GM23338 (cell line): ENCODE measurements around the gene DCLK1. TPM values are rescaled to one million over a fixed set of nuclear protein-coding genes. Genes with fewer than 3 reads are reported as not detected.

ENCODE experiments used
- ATAC-seq: fragments of 200-7000 bp; cut with Tn5 transposase; 3 replicates; pipeline ENCODE4 v1.9.1; 2020
- DNase-seq: peaks from one replicate; pipeline ENCODE4 v3.0.0-alpha.2; 2015; ENCODE audit warnings: low spot score
- H2AFZ ChIP-seq: fragments of 200-600 bp; sonication (generic); 2 replicates; pipeline ENCODE4 v1.8.0; 2016; ENCODE audit warnings: antibody characterized with exemption, mild to moderate bottlenecking, moderate library complexity
- H3F3A ChIP-seq: fragments of 200-600 bp; sonication (generic); replicated peaks from 2 replicates; pipeline ENCODE4 v1.8.0; 2017; ENCODE audit warnings: antibody characterized with exemption, mixed run types, low read depth
- H3K27ac ChIP-seq: fragments of 200-600 bp; sonication (generic); 2 replicates; pipeline ENCODE4 v1.6.1; 2016; ENCODE audit warnings: low read depth
- H3K27me3 ChIP-seq: fragments of 200-600 bp; sonication (generic); 2 replicates; pipeline ENCODE4 v1.8.0; 2016; ENCODE audit warnings: mild to moderate bottlenecking, mixed run types, moderate library complexity; ENCODE audit not compliant: insufficient read depth
- H3K36me3 ChIP-seq: fragments of 200-600 bp; sonication (generic); 2 replicates; pipeline ENCODE4 v1.8.0; 2016; ENCODE audit warnings: mild to moderate bottlenecking; ENCODE audit not compliant: insufficient read depth
- H3K4me1 ChIP-seq: fragments of 200-600 bp; sonication (generic); 2 replicates; pipeline ENCODE4 v1.8.0; 2016; ENCODE audit warnings: mild to moderate bottlenecking, moderate library complexity; ENCODE audit not compliant: insufficient read depth
- H3K4me2 ChIP-seq: fragments of 200-600 bp; sonication (generic); 2 replicates; pipeline ENCODE4 v1.7.1; 2017; ENCODE audit warnings: mixed run types
- H3K4me3 ChIP-seq: fragments of 200-600 bp; sonication (generic); 2 replicates; pipeline ENCODE4 v1.6.1; 2016; ENCODE audit warnings: mixed run types
- H3K79me2 ChIP-seq: fragments of 200-600 bp; sonication (generic); replicated peaks from 2 replicates; pipeline ENCODE4 v1.8.0; 2017; ENCODE audit warnings: mild to moderate bottlenecking; ENCODE audit not compliant: insufficient read depth
- H3K9me2 ChIP-seq: fragments of 200-600 bp; sonication (generic); 2 replicates; pipeline ENCODE4 v1.8.0; 2017; ENCODE audit not compliant: insufficient read depth
- H4K20me1 ChIP-seq: fragments of 200-600 bp; sonication (generic); replicated peaks from 2 replicates; pipeline ENCODE4 v1.8.0; 2017; ENCODE audit warnings: mild to moderate bottlenecking; ENCODE audit not compliant: insufficient read depth
- H3K27ac Mint-ChIP-seq: 2 replicates; pipeline ENCODE4 v1.8.0; 2020; ENCODE audit warnings: inconsistent platforms, mild to moderate bottlenecking, moderate library complexity, mixed read lengths
- H3K27me3 Mint-ChIP-seq: 3 replicates; pipeline ENCODE4 v1.8.0; 2022; ENCODE audit warnings: low read depth, mild to moderate bottlenecking, moderate library complexity, mixed read lengths, inconsistent platforms; ENCODE audit not compliant: insufficient read depth, poor library complexity
- H3K36me3 Mint-ChIP-seq: 3 replicates; pipeline ENCODE4 v1.8.0; 2021; ENCODE audit warnings: low read depth, mild to moderate bottlenecking, inconsistent platforms, moderate library complexity, mixed read lengths
- H3K4me1 Mint-ChIP-seq: 3 replicates; pipeline ENCODE4 v1.8.0; 2020; ENCODE audit warnings: mild to moderate bottlenecking, inconsistent platforms, mixed read lengths
- H3K4me3 Mint-ChIP-seq: 3 replicates; pipeline ENCODE4 v1.8.0; 2021; ENCODE audit warnings: moderate library complexity, mild to moderate bottlenecking, inconsistent platforms, mixed read lengths
- H3K9me3 Mint-ChIP-seq: 3 replicates; pipeline ENCODE4 v1.8.0; 2020; ENCODE audit warnings: moderate library complexity, mild to moderate bottlenecking, inconsistent platforms, mixed read lengths
- EZH2phosphoT487 ChIP-seq: fragments of 200-600 bp; sonication (generic); IDR thresholded peaks from one replicate; pipeline ENCODE4 v1.8.1; 2018; ENCODE audit warnings: antibody characterized with exemption; ENCODE audit not compliant: unreplicated experiment
- NANOG ChIP-seq: IDR thresholded peaks from 2 replicates; pipeline ENCODE4 v1.6.1; 2016; ENCODE audit warnings: antibody characterized with exemption, borderline replicate concordance
- POLR2AphosphoS5 ChIP-seq: IDR thresholded peaks from 2 replicates; pipeline ENCODE4 v1.6.1; 2016; ENCODE audit warnings: antibody characterized with exemption, low read depth
- STAT1 ChIP-seq: IDR thresholded peaks from one replicate; pipeline ENCODE4 v1.6.1; 2016; ENCODE audit warnings: antibody characterized with exemption; ENCODE audit not compliant: unreplicated experiment
- ZNF331 ChIP-seq: fragments of 250-450 bp; sonication (Bioruptor Pico); IDR thresholded peaks from 2 replicates; pipeline ENCODE4 v1.5.0; 2020; ENCODE audit warnings: low read depth, mild to moderate bottlenecking, moderate library complexity
- polyA plus RNA-seq: library from polyadenylated mRNA; unstranded; fragments of >200 nt; fragmentation: Nextera tagmentation; extraction: Ambion mirVana; gene quantifications from 2 replicates; pipeline ENCODE4 v1.2.1, GENCODE V29; 2016
- total RNA-seq: library from RNA; depleted of rRNA; stranded (reverse); fragments of >200 nt; shearing (Covaris generic); gene quantifications from 2 replicates; pipeline ENCODE4 v1.2.3, GENCODE V29; 2014
- TF ChIP-seq, protein P1 (sequence below): IDR thresholded peaks from one replicate; pipeline ENCODE4 v1.6.1; 2018; ENCODE audit warnings: antibody characterized with exemption; ENCODE audit not compliant: unreplicated experiment
- TF ChIP-seq, protein P2 (sequence below), 2 experiments: fragments of 200-600 bp in 1 of 2; sonication (generic) in 1 of 2; conservative IDR thresholded peaks; 2 replicates each; pipeline versions ENCODE4 v1.5.1 to v1.6.1; 2016 to 2017; ENCODE audit warnings: antibody characterized with exemption in 2 of 2, low read depth in 2 of 2, mild to moderate bottlenecking in 2 of 2, moderate library complexity in 1 of 2
- TF ChIP-seq, protein P3 (sequence below): IDR thresholded peaks from 2 replicates; pipeline ENCODE4 v1.6.1; 2016; ENCODE audit warnings: antibody characterized with exemption

The DCLK1 gene
- total and polyA plus RNA-seq, 2 experiments from 2014 or later = 13.1 to 57.7 TPM

DNA sequence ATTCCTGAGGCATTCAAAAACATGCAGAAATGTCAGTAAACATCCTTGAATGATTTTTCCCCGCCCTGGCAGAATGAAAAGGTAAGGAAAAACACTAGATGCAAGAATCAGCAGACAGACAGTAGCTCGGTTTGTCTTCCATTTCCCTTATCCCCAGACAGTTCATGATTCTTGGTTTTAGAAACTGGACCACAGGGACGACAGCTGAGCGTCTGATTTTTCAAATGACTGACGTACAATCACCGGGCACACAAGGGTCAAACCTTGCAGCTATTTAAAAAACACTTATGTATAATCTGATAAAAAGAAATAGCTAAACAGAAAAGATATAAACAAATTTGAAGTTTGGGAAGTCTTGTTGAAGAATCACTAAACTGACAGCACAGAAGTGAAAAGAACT is 47.1 kb downstream of the DCLK1 start:
- no peak overlapping the region for H3K4me2 ChIP-seq
- no peaks in the 10 kb centered on the region for H4K20me1 ChIP-seq
- H3K27me3 Mint-ChIP-seq = peaks cover 3% of the 10 kb centered on the region
- H3K36me3 ChIP-seq = no peaks in the 10 kb centered on the region
- no peak overlapping the region for H3K4me3 ChIP-seq
- no peak overlapping the region; the same call in 1 of the 2 replicates for H3K27ac Mint-ChIP-seq
- no peaks in the 10 kb centered on the region for H3K27me3 ChIP-seq
- no peak overlapping the region for H2AFZ ChIP-seq
- no peaks in the 10 kb centered on the region for H3K9me3 Mint-ChIP-seq
- no peak overlapping the region for H3K4me3 Mint-ChIP-seq
- H3K79me2 ChIP-seq = no peaks in the 10 kb centered on the region
- H3K4me1 Mint-ChIP-seq = peaks cover 17% of the 10 kb centered on the region
- H3K9me2 ChIP-seq = 0 out of 2 replicates have a peak, but pooled peaks cover 2% of the 10 kb centered on the region
- DNase-seq (no peak), ATAC-seq (no peak)
- no peaks in the 10 kb centered on the region for H3F3A ChIP-seq
- H3K36me3 Mint-ChIP-seq = no peaks in the 10 kb centered on the region
- H3K4me1 ChIP-seq = peaks cover 36% of the 10 kb centered on the region
- TF ChIP-seq ZNF331 (CRISPR knock-in tag) = no peak
- TF ChIP-seq, protein P1, sequence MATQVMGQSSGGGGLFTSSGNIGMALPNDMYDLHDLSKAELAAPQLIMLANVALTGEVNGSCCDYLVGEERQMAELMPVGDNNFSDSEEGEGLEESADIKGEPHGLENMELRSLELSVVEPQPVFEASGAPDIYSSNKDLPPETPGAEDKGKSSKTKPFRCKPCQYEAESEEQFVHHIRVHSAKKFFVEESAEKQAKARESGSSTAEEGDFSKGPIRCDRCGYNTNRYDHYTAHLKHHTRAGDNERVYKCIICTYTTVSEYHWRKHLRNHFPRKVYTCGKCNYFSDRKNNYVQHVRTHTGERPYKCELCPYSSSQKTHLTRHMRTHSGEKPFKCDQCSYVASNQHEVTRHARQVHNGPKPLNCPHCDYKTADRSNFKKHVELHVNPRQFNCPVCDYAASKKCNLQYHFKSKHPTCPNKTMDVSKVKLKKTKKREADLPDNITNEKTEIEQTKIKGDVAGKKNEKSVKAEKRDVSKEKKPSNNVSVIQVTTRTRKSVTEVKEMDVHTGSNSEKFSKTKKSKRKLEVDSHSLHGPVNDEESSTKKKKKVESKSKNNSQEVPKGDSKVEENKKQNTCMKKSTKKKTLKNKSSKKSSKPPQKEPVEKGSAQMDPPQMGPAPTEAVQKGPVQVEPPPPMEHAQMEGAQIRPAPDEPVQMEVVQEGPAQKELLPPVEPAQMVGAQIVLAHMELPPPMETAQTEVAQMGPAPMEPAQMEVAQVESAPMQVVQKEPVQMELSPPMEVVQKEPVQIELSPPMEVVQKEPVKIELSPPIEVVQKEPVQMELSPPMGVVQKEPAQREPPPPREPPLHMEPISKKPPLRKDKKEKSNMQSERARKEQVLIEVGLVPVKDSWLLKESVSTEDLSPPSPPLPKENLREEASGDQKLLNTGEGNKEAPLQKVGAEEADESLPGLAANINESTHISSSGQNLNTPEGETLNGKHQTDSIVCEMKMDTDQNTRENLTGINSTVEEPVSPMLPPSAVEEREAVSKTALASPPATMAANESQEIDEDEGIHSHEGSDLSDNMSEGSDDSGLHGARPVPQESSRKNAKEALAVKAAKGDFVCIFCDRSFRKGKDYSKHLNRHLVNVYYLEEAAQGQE = no peak
- H3K27ac ChIP-seq = no peak overlapping the region

DNA sequence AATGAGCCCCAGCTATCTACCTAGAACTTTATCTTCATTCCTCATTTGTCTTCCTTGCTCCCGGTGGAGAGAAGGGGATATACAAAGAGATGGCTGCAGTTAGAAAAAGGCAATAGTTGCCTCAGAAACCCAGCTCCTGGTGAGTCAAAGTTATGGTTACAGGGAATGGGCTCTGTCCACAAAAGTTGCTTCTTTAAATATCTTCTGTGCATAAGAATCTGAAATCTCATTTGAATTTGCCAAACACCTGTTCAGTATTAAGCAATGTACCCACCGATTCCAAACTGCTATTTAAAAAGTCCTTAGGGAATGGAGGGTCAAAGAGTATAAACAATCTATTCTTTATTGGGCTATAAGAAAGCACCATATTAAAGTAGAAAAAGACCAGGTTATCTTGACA is 48.4 kb downstream of the DCLK1 start:
- peaks cover 6% of the 10 kb centered on the region; the same call in 1 of the 2 replicates for H3K9me2 ChIP-seq
- no peaks in the 10 kb centered on the region for H3F3A ChIP-seq
- ATAC-seq (no peak), DNase-seq (no peak)
- Mint-ChIP-seq H3K36me3 (no peaks in the 10 kb centered on the region), H3K4me3 (no peak overlapping the region), H3K27ac (no peak overlapping the region), H3K9me3 (no peaks in the 10 kb centered on the region), H3K27me3 (peaks cover 3% of the 10 kb centered on the region), H3K4me1 (peaks cover 17% of the 10 kb centered on the region)
- peaks cover 36% of the 10 kb centered on the region for H3K4me1 ChIP-seq
- H3K79me2 ChIP-seq = no peaks in the 10 kb centered on the region
- H3K4me3 ChIP-seq = no peak overlapping the region
- H4K20me1 ChIP-seq = no peaks in the 10 kb centered on the region
- no peaks in the 10 kb centered on the region for H3K36me3 ChIP-seq
- H3K27me3 ChIP-seq = no peaks in the 10 kb centered on the region
- H2AFZ ChIP-seq = no peak overlapping the region
- no peak overlapping the region for H3K27ac ChIP-seq
- no peak overlapping the region for H3K4me2 ChIP-seq
- TF ChIP-seq, protein P2, sequence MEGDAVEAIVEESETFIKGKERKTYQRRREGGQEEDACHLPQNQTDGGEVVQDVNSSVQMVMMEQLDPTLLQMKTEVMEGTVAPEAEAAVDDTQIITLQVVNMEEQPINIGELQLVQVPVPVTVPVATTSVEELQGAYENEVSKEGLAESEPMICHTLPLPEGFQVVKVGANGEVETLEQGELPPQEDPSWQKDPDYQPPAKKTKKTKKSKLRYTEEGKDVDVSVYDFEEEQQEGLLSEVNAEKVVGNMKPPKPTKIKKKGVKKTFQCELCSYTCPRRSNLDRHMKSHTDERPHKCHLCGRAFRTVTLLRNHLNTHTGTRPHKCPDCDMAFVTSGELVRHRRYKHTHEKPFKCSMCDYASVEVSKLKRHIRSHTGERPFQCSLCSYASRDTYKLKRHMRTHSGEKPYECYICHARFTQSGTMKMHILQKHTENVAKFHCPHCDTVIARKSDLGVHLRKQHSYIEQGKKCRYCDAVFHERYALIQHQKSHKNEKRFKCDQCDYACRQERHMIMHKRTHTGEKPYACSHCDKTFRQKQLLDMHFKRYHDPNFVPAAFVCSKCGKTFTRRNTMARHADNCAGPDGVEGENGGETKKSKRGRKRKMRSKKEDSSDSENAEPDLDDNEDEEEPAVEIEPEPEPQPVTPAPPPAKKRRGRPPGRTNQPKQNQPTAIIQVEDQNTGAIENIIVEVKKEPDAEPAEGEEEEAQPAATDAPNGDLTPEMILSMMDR (conservative IDR thresholded peaks at IDR 0.05; ENCODE audit: low read depth in 2 of 2) = no peak
- TF ChIP-seq NANOG (no peak), STAT1 (no peak), POLR2AphosphoS5 (no peak), EZH2phosphoT487 (no peak), ZNF331 (CRISPR knock-in tag) (no peak)
- TF ChIP-seq, protein P3, sequence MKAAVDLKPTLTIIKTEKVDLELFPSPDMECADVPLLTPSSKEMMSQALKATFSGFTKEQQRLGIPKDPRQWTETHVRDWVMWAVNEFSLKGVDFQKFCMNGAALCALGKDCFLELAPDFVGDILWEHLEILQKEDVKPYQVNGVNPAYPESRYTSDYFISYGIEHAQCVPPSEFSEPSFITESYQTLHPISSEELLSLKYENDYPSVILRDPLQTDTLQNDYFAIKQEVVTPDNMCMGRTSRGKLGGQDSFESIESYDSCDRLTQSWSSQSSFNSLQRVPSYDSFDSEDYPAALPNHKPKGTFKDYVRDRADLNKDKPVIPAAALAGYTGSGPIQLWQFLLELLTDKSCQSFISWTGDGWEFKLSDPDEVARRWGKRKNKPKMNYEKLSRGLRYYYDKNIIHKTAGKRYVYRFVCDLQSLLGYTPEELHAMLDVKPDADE = no peak
- TF ChIP-seq, protein P1 = no peak
